C4-2B (cell line): ENCODE results near the gene ENPP3.

Source experiments
- H3K27ac ChIP-seq: fragments of 450-650 bp; 2 replicates; pipeline ENCODE4 v1.5.1; 2017
- CTCF ChIP-seq: fragments of 450-650 bp; conservative IDR thresholded peaks from 2 replicates; pipeline ENCODE4 v1.5.1; 2017; ENCODE audit warnings: mild to moderate bottlenecking
- ZFX ChIP-seq: fragments of 450-650 bp; IDR thresholded peaks from 2 replicates; pipeline ENCODE4 v1.6.1; 2017

Gene ENPP3

GRCh38 chr6:131736003-131736596, 99.0 kb downstream of the ENPP3 start:
- no peak for TF ChIP-seq CTCF
- no peak for TF ChIP-seq ZFX
- no peak overlapping the region for H3K27ac ChIP-seq

DNA sequence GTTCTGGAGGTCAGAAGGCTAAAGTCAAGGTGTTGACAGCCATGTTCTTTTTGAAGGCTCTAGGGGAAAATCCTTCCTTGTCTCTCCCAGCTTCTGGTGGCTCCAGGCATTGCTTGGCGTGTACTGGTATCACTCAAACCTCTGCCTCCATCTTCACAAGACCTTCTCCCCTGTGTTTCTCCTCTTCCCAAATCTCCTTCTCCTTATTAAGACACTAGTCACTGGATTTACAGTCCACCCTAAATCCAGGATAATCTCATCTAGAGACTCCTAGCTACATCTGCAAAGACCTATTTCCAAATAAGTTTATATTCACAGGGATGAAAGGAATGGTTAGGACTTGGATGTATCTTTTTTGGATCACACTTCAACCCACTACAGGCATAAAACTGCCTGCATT, 99.7 kb downstream of the ENPP3 start:
- TF ChIP-seq ZFX (no peak), CTCF (no peak)
- no peak overlapping the region for H3K27ac ChIP-seq

DNA sequence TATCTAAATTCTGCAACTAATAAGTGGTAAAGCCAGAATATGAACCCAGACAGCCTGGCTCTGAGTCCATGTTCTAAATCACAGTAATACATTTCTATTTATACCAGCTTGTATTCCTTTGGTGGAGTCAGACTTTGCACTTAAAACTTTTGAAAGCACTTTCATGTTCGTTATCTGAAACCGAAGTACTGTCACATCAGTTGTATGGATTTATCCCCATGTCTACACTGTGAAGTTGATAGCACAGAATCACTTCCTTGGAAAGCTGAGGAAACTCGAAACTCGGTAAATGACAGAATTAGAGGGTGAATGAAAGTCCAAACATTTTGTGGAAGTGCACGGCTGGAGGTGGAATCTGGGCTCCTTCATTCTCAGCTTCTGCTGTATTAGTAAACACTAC, 102.0 kb downstream of the ENPP3 start:
- TF ChIP-seq ZFX: no peak
- no peak for TF ChIP-seq CTCF
- H3K27ac ChIP-seq: no peak overlapping the region

DNA sequence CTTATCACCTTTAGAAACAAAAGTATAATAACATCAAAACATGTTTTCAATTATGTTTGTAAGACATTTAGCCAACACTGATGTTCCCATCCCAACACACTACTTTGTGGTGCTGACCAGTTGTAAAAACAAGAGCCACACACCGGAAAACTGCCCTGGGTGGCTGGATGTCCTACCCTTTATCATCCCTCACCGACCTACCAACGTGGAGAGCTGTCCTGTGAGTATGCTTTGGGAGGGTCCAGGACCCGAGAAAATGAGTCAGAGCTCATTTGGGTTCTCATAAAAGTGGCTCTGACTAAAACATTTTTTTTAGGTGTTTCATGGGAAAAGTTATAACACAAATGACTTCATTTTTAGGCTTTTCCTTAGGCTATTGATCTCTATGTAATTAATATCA, 103.1 kb downstream of the ENPP3 start:
- TF ChIP-seq CTCF: no peak
- no peak for TF ChIP-seq ZFX
- H3K27ac ChIP-seq: no peak overlapping the region

- no peak overlapping the region for H3K27ac ChIP-seq
- TF ChIP-seq ZFX (no peak), CTCF (no peak)
These were observed 104.7 kb downstream of the ENPP3 start for GRCh38 chr6:131741688-131742393.

DNA sequence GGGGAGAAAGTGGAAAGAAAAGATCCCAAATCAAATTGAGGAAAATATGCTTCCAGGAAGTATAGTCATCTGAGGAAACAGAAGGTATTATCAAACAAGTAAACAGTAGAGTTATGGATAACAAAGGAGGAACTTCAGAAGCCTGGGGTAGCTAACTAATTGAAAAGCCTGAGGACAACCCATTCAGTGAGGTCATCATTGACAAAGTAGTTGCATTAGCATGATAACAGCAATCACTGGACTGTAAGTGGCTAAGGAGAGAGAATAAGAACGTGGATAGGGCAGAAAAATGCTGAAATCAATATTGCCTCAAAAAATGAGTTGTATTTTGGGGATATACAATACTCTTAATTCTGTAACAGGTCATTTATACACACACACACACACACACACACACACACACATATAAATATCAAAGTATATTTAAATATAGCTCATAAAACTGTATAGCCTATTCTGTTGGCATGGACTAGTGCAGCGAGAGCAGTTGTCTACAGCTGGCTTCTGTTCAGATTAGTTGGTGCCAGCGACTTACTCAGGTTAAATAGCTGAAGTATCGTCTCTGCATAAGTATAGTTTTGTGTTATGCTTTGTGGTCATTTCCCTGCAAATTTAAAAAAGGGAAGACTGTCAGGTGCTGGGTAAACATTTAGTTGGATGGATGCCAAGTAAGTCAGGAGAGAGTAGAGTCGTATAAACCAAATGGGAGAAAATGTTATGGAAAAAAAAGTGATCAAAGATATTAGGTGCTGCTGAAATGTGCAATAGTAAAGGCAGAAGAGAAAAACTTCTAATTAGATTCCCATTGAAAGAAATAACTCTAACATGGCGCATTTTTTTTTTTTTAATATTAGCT, 107.6 kb downstream of the ENPP3 start:
- no peak overlapping the region for H3K27ac ChIP-seq
- TF ChIP-seq CTCF: no peak
- TF ChIP-seq ZFX: no peak

- no peak for TF ChIP-seq CTCF
- no peak for TF ChIP-seq ZFX
These were observed 108.4 kb downstream of the ENPP3 start for GRCh38 chr6:131745476-131745875.

More at GRCh38 chr6:131745476-131745875, 108.4 kb downstream of the ENPP3 start:
- no peak overlapping the region for H3K27ac ChIP-seq
